GM19351 (cell line): ENCODE data around the gene DSC2.
"Not testable (repeated sequence)": the region's sequence is repeated elsewhere in the genome, so short reads cannot be mapped to it uniquely, and the experiment has no call there.

ENCODE experiments used
- ATAC-seq: cut with Tn5 transposase; IDR thresholded peaks from one replicate; pipeline ENCODE4 v1.9.1; 2021; ENCODE audit warnings: mild to moderate bottlenecking, moderate library complexity; ENCODE audit not compliant: unreplicated experiment

The DSC2 gene

DNA sequence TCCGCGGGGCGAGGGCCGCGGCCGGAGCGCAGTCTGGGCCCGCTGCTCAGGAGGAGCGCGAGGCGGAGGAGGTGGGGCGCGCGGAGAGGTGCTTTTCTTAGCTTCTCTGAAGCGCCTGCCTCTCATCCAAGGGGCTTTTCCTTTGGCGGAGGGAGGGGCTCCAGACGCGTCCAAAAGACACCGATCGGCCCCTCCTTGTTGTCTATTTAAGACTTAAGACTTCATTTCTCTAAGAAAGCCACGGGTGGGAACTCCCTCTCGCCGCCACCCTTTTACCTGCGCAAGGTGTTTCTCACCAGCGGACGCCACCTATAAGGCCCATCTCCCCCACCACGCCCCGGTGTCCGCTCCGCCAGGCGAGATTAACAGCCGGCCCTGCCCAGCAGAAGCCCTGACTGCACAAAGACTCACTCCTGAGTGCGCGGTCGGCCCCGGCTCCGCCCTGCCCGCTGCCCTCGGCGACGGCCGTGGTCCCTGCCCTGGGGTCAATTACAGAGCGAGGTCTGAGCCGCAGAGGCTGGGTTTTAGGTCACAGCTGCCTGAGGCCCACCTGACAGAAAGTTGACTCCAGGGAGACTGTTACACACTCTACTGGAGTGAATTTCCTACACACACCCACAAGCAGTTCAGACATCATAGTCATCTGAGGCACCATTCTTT lies at the start of gene DSC2:
DSC2 (minus strand) TSS at position 397 of the 660 bp plus-strand sequence. CDS start 450 bp downstream, outside the sequence.
- ATAC-seq: no peak

DNA sequence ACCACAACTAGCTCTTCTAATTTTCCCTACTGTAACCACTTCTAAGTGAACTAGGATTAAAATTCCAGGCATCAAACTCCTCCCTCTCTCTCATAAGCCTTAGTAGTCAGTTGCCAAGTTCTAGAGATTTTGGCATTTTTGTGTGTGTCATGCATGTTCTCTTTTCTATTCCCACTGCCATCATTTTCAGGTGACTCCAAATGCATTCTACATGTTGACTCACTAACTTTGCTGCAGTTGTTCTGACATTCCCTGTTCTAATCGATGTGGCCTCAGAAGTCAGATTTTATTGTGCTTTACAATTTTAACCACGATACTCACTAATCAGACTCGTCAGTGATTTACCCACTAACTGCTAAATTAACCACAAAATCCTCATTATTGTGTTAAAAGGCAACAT lies 47.1 kb upstream of the DSC2 start:
- ATAC-seq: no peak

DNA sequence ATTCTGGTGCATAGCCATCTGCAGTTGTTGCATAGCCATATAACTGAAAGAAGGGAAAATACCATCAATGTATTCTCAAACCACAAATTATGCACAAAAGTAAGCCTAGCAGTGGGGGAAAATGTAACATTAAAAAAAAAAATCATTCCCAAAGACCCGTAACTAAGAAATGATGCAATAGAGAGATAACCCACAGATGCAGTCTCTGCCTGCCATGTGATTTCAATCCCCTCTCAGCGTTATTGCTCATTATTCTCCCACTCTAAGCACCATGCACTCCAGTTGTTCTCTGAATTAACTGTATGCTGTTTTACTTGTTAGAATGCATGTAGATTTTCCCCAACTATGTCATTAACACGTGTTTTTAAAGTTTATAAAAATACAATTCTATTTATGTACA lies 46.4 kb upstream of the DSC2 start:
- no peak for ATAC-seq

DNA sequence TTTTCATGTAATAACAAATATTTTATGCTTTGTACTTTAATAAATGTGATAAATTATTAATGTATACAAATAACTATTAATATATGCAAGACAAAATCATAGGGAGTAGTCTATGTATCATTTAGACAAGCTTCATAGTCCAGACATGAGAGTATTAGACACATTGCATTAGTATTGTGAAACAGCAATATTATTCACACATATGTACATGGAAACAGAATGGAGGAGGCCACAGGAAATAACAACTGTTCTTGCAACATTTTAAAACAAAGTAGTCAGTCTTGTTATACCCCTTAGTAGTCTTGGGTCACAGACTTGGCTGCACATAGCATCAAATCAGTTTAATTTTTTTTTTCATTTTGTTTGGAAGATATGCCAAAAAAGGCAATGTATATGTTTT lies 44.6 kb upstream of the DSC2 start:
- ATAC-seq: no peak

DNA sequence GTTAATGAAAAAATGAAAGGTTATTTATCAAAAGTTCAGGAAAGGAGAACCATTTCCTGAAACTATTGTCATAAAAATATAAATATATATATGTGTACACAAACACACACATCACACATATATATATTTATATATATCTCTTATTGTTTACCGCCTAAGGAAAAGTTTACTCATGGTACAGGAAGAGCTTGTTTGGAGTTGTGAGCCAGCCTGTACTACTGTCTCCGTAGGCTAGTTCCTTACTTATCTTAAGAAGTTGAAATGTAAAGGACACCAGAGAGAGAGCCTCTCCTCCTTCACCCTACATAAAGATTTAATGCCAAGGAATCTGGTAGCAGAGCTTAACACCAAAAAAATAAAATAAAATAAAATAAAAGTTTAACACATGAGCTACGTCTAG lies 40.8 kb upstream of the DSC2 start:
- ATAC-seq: no peak

DNA sequence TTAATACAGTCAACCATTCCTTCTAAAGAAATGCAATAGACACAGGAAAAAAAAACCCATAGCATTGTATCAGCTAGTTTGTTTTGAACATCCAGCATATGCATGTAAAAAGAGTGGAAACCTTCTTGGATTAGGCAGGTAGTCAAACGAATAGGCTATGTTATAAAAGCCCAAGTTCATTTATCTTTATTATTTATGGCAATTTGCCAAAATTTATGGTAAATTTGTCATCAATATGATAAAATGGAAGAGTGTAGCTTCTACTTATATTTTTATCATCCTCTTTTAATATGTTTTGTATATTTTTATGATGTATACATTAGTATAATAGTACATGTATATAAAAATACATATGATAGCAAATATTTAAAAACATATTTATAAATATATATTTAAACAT lies 36.5 kb upstream of the DSC2 start:
- no peak for ATAC-seq

DNA sequence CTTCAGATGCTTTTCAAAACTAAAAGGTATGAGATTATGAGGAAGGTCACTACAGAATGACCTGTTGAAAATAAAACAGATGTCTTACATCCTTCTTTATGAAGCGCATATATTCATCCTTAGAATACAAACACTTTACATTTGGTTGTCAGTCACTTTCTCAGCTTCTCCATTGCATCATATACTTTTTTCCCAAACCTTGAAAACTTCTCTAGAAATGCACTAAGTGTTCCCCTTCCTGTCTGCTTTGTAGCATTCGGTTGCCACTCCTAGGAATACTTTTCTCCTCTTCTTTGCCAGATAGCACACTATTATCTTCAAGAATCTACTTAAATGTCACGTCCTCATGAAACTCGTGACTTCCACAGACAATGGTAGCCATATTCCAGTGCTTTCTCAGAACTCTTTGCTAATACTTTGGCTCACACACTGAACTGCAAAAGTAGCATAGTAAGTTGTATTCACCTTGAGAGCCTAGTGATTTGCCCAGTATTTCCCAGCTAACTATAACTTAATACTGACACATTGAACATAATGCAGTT lies 32.8 kb upstream of the DSC2 start:
- ATAC-seq: no peak

DNA sequence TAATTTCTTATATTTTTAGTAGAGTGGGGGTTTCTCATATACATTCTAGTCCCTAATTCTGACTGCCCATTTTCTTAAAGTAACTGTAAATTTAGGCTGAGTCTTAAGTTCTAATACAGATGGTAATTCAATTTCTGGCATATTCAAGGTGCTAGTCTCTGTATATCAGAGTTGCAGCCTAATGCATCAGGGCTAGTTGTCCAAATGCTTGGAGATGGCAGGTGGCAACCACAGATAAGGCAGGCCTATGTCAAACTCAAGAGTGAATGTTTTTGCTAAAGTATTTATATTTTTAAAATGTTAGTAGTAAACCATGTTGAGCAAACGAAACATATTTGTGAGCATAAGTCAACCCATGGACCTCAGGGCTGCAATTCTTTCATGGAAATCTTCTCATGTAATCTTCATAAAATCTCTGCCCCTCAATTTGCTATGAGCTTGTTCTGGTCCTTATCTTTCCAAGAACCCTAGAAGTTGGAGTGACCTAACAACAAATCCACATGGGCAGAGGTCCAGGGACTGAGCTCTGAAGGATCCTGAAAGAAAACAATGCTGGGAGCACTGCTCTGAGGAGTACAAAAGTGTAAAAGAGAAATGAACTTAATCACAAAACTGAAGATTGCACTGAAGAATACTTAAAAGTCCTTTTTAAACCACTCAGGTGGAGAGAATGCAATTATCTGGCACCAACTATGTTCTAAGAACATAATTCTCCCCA lies 27.3 kb upstream of the DSC2 start:
- ATAC-seq: no peak

DNA sequence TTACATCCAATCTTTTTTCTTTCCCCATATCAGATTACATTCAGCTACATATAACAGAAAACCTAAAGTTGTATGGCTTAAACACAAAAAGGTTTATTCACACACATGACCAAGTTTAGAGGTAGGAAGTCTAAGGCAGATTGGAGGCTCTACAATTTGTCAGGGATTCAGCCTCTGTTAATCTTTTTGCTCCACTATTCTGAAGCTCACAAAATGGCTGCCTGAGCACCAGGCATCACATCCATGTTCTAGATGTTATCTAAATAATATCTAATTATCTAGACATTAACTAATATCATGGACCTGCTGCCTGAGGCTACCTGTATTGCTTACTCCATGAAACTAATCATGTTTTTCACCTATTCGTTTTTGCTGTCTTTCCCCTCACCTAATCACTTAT lies 23.7 kb upstream of the DSC2 start:
- ATAC-seq: no peak

DNA sequence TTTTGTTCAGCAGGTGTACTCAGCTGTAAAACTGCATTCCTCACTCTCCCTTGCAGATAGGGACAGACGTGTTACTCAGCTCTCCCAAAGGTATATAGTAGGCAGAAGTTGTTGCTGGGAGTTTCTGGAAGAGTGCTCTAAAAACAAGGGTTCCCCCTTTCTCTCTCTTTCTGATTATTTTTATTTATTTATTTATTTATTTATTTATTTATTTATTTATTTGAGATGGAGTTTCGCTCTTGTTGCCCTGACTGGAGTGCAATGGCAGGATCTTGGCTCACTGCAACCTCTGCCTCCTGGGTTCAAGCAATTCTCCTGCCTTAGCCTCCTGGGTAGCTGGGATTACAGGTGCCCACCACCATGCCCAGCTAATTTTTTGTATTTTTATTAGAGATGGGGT lies 20.9 kb upstream of the DSC2 start:
- ATAC-seq: not testable (repeated sequence)

DNA sequence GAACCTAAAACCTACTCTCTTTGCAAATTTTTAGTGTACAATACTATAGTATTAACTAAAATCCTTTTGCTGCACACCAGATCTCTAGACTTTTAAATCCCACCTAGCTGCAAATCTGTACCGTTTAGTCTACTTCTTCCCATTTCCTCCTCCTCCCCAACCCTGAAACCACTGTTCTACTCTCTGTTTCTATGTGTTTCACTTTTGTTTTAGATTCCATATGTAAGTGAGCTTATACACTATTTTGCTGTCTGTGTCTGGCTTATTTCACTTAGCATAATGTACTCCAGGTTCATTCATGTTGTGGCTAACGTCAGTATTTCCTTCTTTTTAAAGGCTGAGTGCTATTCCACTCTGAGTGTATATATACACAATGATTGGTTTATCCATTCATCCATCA lies 18.4 kb upstream of the DSC2 start:
- ATAC-seq: no peak

DNA sequence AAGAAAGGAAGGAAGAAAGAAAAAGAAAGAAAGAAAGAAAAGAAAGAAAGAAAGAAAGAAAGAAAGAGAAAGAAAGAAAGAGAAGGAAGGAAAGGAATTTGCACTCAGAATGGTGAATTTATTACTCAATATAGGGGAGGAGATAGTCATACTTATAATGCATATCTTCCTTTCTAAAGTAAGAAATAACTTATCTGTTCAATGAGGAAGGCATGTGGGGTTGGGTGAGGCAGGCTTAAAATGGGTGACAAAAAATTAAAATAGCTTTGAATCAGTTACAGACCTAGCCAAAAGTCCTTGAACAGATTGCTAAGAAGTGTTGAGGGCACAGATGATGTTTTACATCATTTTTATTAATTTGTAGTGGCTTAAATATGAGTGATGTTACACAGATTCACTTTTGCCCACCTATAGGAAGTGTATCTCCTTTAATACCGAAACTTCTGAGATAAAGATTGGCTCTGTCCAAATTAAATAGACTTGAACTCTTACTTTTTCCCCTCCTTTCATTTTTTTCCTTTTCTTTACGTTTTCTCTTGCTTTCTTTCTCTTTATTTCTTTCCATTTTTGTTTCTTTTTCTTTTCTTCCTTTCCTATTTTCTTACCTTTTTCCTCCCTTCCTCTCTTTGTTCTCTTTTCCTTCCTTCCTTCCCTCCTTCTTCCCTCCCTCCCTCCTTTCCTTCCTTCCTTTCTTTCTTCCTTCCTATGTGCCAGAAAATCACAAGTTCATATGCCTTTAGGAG lies 14.8 kb upstream of the DSC2 start:
- no peak for ATAC-seq

DNA sequence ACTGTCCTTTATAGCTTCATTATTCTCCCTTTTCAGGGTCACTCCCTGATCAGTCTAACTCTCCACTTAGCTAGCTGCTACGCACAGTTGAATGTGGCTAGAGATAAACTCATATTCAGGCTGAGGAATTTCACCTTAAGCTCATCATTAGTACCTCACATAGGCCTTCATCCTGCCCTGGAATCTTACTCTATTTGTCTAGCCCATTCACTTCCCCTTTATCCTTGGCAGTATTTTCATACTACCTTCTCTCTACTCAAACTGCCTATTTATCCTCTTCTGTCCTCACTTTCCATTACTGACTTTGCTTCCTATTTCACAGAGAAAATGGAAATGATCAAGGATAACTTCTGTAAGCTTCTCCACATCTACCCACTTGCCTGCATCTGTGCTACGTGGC lies 10.6 kb upstream of the DSC2 start:
- no peak for ATAC-seq

DNA sequence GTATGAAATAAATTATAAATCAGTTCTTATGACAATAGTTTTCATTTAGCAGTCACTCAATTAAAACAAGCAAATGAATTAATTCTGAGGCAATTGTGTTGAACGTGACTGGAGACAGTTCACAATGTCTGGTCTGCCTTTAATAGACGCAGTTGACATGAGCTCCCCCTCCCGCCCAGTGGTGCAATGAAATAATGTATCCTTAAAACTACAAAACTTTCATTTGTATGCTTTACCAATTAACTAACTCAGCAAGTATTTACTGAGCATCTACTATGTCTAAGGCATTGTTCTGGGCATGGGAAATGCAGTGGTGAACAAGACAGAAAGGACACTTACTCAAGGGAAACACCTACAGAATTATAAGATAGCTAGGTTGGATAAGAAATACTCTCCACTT lies 3.5 kb upstream of the DSC2 start:
- no peak for ATAC-seq

DNA sequence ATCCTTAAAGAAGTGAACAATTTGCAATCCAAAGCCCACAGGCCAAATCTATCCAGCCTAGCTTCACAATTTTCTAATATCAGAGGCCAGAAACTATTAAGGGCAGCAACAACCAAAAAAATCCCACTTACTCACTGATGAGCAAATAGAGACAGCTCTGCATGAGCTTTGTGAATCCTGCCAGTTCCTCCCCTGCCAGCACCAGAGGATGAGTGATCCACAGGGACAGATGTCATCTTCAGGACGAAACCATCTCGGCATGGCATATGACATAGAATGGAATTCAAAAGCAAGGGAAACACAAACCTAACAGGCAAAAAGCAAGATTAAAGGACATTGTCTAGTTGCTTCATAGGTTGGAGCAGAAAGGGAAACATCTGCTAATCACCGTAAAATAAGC lies 2.2 kb upstream of the DSC2 start:
- no peak for ATAC-seq

DNA sequence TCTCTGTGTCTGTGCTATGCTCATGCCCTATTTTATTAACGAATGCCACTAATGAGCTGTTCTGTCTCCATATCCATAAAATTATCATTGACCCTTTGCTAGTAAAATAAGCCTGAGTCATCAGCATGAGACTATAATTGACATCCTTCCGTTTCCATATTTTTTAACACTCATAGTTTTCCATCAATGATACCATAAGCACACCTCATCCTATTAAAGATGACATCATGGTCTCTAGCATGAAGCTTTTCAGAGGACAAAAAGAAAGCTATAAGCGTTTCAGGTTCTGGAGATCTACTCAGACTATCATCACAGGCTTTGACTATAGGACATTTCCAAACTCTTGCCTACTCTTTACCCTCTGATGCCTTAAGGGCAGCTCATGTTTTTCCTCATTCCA lies 1.2 kb upstream of the DSC2 start:
- ATAC-seq: no peak

DNA sequence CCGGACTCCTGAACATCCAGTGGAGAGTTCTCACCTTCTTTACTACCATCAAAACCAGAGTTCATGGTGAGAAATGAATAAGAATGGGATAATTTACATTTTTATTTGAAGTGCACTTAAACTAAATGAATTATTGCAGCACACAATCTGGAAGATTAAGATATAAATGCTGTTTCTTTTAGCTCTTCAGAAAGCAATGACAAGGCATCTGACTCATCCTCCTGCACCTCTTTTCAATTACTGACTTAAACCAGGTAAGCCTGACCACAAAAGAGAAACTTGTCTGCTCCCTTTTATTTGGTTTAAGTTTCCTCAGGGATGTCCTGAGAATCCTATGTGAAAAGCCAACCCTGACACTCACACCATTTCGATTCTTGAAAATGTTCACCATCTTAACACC lies 720 bp upstream of the DSC2 start:
- ATAC-seq: no peak

DNA sequence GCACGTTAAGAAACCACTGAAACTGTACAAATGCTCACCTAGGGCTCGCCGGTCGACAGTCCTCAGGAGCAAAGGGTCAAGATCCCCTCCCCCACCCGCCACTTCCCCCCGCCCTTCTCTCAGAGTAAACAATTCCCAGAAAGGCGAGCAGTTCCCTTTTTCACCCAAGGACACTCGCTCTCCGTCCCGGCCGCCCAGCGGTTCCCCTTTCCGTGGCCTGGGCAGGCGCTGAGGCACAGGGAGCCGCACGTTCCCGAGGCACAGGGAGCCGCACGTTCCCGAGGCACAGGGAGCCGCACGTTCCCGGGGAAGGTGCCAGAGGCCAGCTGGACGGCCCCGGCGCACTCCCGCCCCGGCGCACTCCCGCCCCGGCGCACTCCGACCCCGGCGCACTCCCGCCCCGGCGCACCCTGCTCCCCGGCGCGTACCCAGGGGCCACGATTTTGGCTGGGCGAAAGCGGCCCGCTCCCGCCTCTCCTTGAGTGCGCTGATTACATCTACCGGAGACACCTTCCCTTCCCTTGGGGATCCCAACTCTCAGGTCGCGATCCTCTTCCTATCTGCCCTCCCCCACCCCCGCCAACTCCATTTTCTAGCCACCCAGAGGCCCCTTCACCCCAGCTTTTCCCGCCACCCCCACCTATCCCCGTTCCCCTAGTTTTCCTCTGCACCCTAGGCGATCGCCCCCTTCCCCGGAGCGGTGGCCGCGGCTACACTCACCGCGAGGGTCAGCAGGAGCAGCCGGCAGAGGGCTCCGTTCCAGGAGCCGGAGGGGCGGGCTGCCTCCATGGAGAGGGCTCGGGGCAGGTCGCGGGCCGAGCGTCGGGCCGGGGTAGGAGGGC lies 817 bp downstream of the DSC2 start:
- ATAC-seq: peak; percentile 44

DNA sequence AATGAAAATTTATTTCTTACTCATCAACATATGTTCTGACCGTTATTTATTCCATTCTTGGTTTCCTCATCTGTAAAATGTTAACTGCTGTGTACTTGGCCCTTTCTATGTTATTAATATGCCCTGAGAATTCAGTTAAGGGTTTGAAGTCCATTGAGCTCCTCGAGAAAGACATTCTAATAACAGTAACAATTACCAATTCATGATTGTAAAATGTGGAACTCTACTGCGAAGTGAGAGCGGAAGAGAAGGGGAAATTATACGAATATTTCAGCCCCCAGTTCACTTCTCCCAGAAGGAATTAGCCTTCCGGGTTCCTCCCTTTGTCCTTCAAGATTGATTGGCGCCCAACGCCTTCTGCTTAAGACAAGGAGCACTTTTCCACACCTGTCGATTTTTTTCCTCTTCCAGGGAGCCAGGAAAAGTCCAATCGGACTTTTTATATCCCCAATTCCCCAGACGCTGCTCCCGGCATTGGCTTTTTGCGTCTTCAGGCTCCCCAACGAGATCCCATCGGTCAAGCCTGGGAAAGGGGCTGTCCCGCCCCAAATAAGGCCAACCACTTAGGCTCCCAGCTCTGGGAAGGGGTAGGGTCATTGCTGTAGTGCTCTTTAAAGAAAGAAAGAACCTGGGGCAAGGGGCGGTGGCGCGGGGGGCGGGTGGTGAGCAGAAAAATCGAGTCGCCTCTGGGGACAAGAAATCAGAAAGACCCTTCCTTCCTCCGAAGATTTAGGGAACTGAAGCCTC lies 1.6 kb downstream of the DSC2 start:
- no peak for ATAC-seq
